Neural cell (in vitro differentiated cells): ENCODE data around the gene NIFK.

Experiments used
- CTCF ChIP-seq: fragments of 450-650 bp; IDR thresholded peaks from 2 replicates; pipeline ENCODE4 v1.5.1; 2014; ENCODE audit warnings: antibody characterized with exemption, mild to moderate bottlenecking, moderate library complexity; ENCODE audit not compliant: poor library complexity, severe bottlenecking
- EP300 ChIP-seq: fragments of 450-650 bp; conservative IDR thresholded peaks from 2 replicates; pipeline ENCODE4 v1.6.1; 2014; ENCODE audit warnings: antibody characterized with exemption, mild to moderate bottlenecking, moderate library complexity; ENCODE audit not compliant: poor library complexity, severe bottlenecking
- EZH2 ChIP-seq: fragments of 200-600, 300-800 bp; shearing (Covaris generic), sonication (generic); IDR thresholded peaks from 2 replicates; pipeline ENCODE4 v1.6.1; 2014; ENCODE audit warnings: antibody characterized with exemption, low read length, borderline replicate concordance, mild to moderate bottlenecking; ENCODE audit not compliant: insufficient read depth, poor library complexity, severe bottlenecking
- POLR2AphosphoS5 ChIP-seq: IDR thresholded peaks from 2 replicates; pipeline ENCODE4 v1.6.1; 2012
- REST ChIP-seq: IDR thresholded peaks from 2 replicates; pipeline ENCODE4 v1.6.1; 2012; ENCODE audit warnings: borderline replicate concordance
- SMC3 ChIP-seq: fragments of 450-650 bp; conservative IDR thresholded peaks from 2 replicates; pipeline ENCODE4 v1.6.1; 2014; ENCODE audit warnings: antibody characterized with exemption, mild to moderate bottlenecking, moderate library complexity; ENCODE audit not compliant: poor library complexity

GRCh38 chr2:121755237-121756111, 18.8 kb upstream of the NIFK start, which contains the start of gene TSN:
- TF ChIP-seq SMC3: no peak
- peak; percentile 92 for TF ChIP-seq POLR2AphosphoS5
- TF ChIP-seq EZH2: no peak
- TF ChIP-seq REST: peak; percentile 71
- TF ChIP-seq CTCF: no peak
- no peak for TF ChIP-seq EP300
